ENCODE results near the gene HNMT.
"Not testable (repeated sequence)": the region's sequence is repeated elsewhere in the genome, so short reads cannot be mapped to it uniquely, and the experiment has no call there.

Gene HNMT

GRCh38 chr2:137946227-137946626, 18.0 kb upstream of the HNMT start:
- no peak for DNase-seq (ENCODE audit: low read depth)

GRCh38 chr2:137947032-137947727, 17.1 kb upstream of the HNMT start:
- DNase-seq (ENCODE audit: low read depth), result no peak

- peak; percentile 50 for DNase-seq (ENCODE audit: low read depth)
Measured at GRCh38 chr2:137947728-137948336, 16.4 kb upstream of the HNMT start.

- DNase-seq (ENCODE audit: low read depth), result no peak
Measured at GRCh38 chr2:137948894-137949293, 15.4 kb upstream of the HNMT start.

GRCh38 chr2:137950238-137950637, 14.0 kb upstream of the HNMT start:
- no peak for DNase-seq (ENCODE audit: low read depth)

GRCh38 chr2:137951586-137951985, 12.7 kb upstream of the HNMT start:
- peak; percentile 87 for DNase-seq (ENCODE audit: low read depth)

GRCh38 chr2:137952586-137953129, 11.6 kb upstream of the HNMT start:
- no peak for DNase-seq (ENCODE audit: low read depth)

- no peak for DNase-seq (ENCODE audit: low read depth)
Measured at GRCh38 chr2:137955536-137955935, 8.7 kb upstream of the HNMT start.

GRCh38 chr2:137957033-137957432, 7.2 kb upstream of the HNMT start:
- peak; percentile 96 for DNase-seq (ENCODE audit: low read depth)

GRCh38 chr2:137959166-137959565, 5.1 kb upstream of the HNMT start:
- no peak for DNase-seq (ENCODE audit: low read depth)

- DNase-seq (ENCODE audit: low read depth), result no peak
Measured at GRCh38 chr2:137960223-137960622, 4.0 kb upstream of the HNMT start.

- DNase-seq (ENCODE audit: low read depth), result no peak
Measured at GRCh38 chr2:137961602-137962001, 2.7 kb upstream of the HNMT start.

GRCh38 chr2:137963535-137964065, 673 bp upstream of the HNMT start:
- no peak for DNase-seq (ENCODE audit: low read depth)

GRCh38 chr2:137964859-137965459, 686 bp downstream of the HNMT start:
- no peak for DNase-seq (ENCODE audit: low read depth)

GRCh38 chr2:137966043-137966442, 1.8 kb downstream of the HNMT start:
- no peak for DNase-seq (ENCODE audit: low read depth)

- no peak for DNase-seq (ENCODE audit: low read depth)
Measured at GRCh38 chr2:137967042-137967441, 2.8 kb downstream of the HNMT start.

- DNase-seq (ENCODE audit: low read depth), result no peak
Measured at GRCh38 chr2:137968477-137969417, 4.5 kb downstream of the HNMT start.

- DNase-seq (ENCODE audit: low read depth), result peak; percentile 68
Measured at GRCh38 chr2:137969418-137969765, 5.1 kb downstream of the HNMT start.

- DNase-seq (ENCODE audit: low read depth), result no peak
Measured at GRCh38 chr2:137969876-137970275, 5.6 kb downstream of the HNMT start.

- DNase-seq (ENCODE audit: low read depth), result not testable (repeated sequence)
Measured at GRCh38 chr2:137971259-137971658, 7.0 kb downstream of the HNMT start.

- no peak for DNase-seq (ENCODE audit: low read depth)
Measured at GRCh38 chr2:137973280-137973679, 9.0 kb downstream of the HNMT start.
